ENCODE measurements around the gene UBE2O. TPM values are rescaled to one million over a fixed set of nuclear protein-coding genes. Genes with fewer than 3 reads are reported as not detected.

The UBE2O gene
- total RNA-seq, 6 donors from 2014 or later, result 20.5 to 55.5 (median 27.7) TPM

GRCh38 chr17:76497699-76497978, 44.7 kb upstream of the UBE2O start:
- ATAC-seq (ENCODE audit: low FRiP score in 2 of 2) (no peak), DNase-seq (no peak)
- Histone ChIP-seq H3K9me3 (no peaks in the 10 kb centered on the region), H3K4me3 (peak overlapping the region in 3 of 4 donors; percentile 9 to 74 (median 14)), H3K4me1 (peaks cover 66 to 84% (median 77%) of the 10 kb centered on the region in 4 donors), H3K36me3 (no peaks in the 10 kb centered on the region), H3K27me3 (no peaks in the 10 kb centered on the region), H3K27ac (peak overlapping the region; percentile 91 to 95 (median 94))
- TF ChIP-seq POLR2A (IDR thresholded peaks at IDR 0.05), result no peak
- no peak for TF ChIP-seq CTCF (IDR thresholded peaks at IDR 0.05)
- TF ChIP-seq POLR2AphosphoS5 (IDR thresholded peaks at IDR 0.05), result no peak
- TF ChIP-seq EP300 (IDR thresholded peaks at IDR 0.05), result no peak
- 31 to 45% methylated on average over 2 of the region's 2 CpGs for WGBS, 2 donors

GRCh38 chr17:76496464-76496863, 43.5 kb upstream of the UBE2O start:
- H3K36me3 ChIP-seq, result no peaks in the 10 kb centered on the region
- H3K4me3 ChIP-seq, result no peak overlapping the region
- H3K27me3 ChIP-seq, result no peaks in the 10 kb centered on the region
- no peaks in the 10 kb centered on the region for H3K9me3 ChIP-seq
- TF ChIP-seq EP300 (IDR thresholded peaks at IDR 0.05) (no peak), POLR2AphosphoS5 (IDR thresholded peaks at IDR 0.05) (no peak), CTCF (IDR thresholded peaks at IDR 0.05) (no peak), POLR2A (IDR thresholded peaks at IDR 0.05) (no peak)
- DNase-seq, result no peak
- peak overlapping the region in 2 of 4 donors; percentile 35 to 91 for H3K27ac ChIP-seq
- WGBS, 2 donors, result 89 to 92% methylated on average over 6 of the region's 6 CpGs
- H3K4me1 ChIP-seq, result peaks cover 70 to 89% (median 81%) of the 10 kb centered on the region in 4 donors
- no peak for ATAC-seq (ENCODE audit: low FRiP score in 2 of 2)

DNA sequence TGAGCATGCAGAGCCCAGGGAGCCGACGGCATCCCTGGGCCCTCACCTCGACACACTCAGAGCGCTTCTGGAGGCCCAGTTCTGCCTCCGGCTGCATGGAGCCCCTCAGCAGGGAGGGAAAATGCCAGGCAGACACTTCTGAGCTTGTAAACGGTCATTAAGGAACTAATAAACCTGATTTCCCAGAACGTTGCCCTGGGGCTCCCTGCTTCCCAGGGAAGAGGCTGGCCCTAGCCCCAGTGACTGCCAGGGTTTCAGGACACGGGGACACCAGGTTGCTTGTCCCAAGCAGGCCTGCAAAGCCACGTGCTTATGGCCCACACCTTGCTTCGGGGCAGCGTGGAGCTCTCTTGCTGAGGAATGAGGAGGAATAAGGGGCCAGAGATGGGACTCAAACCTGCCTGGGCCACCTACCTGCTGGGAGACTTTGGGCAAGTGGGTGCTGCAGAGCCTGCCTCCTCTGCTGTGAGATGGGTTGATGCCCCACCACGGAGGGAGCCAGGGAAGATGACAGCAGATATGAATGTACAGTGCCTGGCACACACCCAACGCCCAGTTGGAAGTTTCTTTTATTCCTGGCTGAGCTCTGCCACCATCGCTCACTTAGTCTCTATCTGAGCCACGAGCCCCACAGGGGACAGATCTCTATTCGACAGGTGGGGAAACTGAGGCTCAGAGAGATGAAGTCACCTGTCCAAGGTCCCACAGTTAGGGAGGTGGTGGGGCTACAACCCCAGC, 42.9 kb upstream of the UBE2O start:
- no peak overlapping the region for H3K4me3 ChIP-seq
- no peak for DNase-seq
- TF ChIP-seq CTCF (IDR thresholded peaks at IDR 0.05) (no peak), POLR2A (IDR thresholded peaks at IDR 0.05) (no peak), POLR2AphosphoS5 (IDR thresholded peaks at IDR 0.05) (no peak), EP300 (IDR thresholded peaks at IDR 0.05) (no peak)
- peaks cover 75 to 93% (median 87%) of the 10 kb centered on the region in 4 donors for H3K4me1 ChIP-seq
- no peaks in the 10 kb centered on the region for H3K27me3 ChIP-seq
- no peaks in the 10 kb centered on the region for H3K36me3 ChIP-seq
- no peaks in the 10 kb centered on the region for H3K9me3 ChIP-seq
- ATAC-seq (ENCODE audit: low FRiP score in 2 of 2), result no peak
- H3K27ac ChIP-seq, result peak overlapping the region in 3 of 4 donors; percentile 20 to 91 (median 35)
- 83 to 88% methylated on average over 11 to 14 of the region's 16 CpGs for WGBS, 2 donors

DNA sequence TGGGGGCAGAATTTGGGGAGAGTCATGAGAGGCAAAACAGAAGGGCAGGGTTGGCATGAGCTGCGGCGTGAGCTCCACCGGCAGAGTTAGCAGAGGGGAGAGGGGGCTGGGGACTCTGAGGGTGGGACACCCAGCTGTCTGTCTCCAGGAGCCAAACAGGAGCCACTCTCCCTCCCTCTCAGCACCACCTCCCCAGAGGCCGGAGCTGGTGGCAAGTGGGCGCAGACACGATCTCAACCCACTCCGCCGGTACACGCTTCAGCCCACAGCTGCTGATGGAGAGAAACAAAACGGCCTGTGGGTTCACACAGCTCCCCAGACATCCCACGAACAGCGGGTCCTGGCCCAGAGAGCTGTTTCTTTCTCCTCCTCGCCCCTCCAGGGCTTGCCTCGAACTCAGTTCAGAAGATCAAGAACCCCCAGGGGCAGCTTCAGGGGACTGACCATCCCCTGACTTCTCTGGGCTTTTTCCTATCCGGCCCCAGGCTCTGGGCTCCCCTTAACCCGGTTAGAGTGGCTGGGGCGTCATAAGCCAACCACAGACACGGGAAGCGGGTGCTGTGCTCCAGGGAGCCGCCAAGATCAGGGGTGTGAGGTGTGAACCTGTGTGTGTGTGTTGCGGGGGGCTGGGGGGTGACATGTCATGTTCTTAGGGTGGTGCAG, 40.7 kb upstream of the UBE2O start:
- no peak for TF ChIP-seq EP300 (IDR thresholded peaks at IDR 0.05)
- no peak for TF ChIP-seq POLR2A (IDR thresholded peaks at IDR 0.05)
- TF ChIP-seq CTCF (IDR thresholded peaks at IDR 0.05), result no peak
- no peak for TF ChIP-seq POLR2AphosphoS5 (IDR thresholded peaks at IDR 0.05)
- peak overlapping the region in 2 of 4 donors; percentile 27 to 32 for H3K4me3 ChIP-seq
- peak overlapping the region; percentile 89 to 95 (median 94) for H3K27ac ChIP-seq
- DNase-seq (peak in 1 of 2 donors; percentile 37), ATAC-seq (ENCODE audit: low FRiP score in 2 of 2) (no peak)
- WGBS, 2 donors, result 53 to 63% methylated on average over 13 to 21 of the region's 21 CpGs
- H3K27me3 ChIP-seq, result no peaks in the 10 kb centered on the region
- no peaks in the 10 kb centered on the region for H3K36me3 ChIP-seq
- peaks cover 62 to 85% (median 78%) of the 10 kb centered on the region in 4 donors for H3K4me1 ChIP-seq
- no peaks in the 10 kb centered on the region for H3K9me3 ChIP-seq

All from upper lobe of left lung (tissue), 6 donors.